ENCODE measurements around the gene KCNN2. TPM values are rescaled to one million over a fixed set of nuclear protein-coding genes. Genes with fewer than 3 reads are reported as not detected.

The KCNN2 gene
- total RNA-seq, 1 donor from 2014 or later: 3.4 TPM

DNA sequence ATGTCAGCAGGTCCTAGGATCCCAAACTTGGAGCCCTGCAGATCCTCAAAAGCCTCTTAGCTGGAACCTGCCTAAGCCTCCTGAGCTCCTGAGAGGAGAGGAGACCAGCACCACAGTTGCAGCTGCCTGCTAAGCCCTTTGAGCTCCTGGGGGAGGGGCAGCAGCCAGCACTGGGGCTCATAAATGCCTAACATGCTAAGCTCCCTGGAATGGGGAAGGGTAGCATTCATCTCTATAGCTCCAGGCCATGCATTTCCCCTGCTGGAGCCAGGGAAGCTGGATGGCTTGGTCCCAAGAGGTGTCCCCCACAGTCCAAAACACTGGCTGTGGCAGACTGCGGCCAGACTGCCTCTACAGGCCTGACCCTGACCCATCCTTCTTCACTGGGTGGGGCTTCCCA lies 182.7 kb downstream of the KCNN2 start:
- no peak overlapping the region for H3K27ac ChIP-seq
- intact Hi-C loops (cut with DNase I): no loop called here
- TF ChIP-seq, protein P1, sequence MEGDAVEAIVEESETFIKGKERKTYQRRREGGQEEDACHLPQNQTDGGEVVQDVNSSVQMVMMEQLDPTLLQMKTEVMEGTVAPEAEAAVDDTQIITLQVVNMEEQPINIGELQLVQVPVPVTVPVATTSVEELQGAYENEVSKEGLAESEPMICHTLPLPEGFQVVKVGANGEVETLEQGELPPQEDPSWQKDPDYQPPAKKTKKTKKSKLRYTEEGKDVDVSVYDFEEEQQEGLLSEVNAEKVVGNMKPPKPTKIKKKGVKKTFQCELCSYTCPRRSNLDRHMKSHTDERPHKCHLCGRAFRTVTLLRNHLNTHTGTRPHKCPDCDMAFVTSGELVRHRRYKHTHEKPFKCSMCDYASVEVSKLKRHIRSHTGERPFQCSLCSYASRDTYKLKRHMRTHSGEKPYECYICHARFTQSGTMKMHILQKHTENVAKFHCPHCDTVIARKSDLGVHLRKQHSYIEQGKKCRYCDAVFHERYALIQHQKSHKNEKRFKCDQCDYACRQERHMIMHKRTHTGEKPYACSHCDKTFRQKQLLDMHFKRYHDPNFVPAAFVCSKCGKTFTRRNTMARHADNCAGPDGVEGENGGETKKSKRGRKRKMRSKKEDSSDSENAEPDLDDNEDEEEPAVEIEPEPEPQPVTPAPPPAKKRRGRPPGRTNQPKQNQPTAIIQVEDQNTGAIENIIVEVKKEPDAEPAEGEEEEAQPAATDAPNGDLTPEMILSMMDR (IDR thresholded peaks at IDR 0.05): no peak
- TF ChIP-seq POLR2AphosphoS5 (IDR thresholded peaks at IDR 0.05; ENCODE audit: insufficient read depth in 1 of 2, low read depth in 1 of 2) (no peak), POLR2A (IDR thresholded peaks at IDR 0.05) (no peak)
- H3K36me3 ChIP-seq: no peaks in the 10 kb centered on the region
- H3K4me3 ChIP-seq: no peak overlapping the region
- no peak for DNase-seq (ENCODE audit: extremely low spot score in 2 of 2)
- H3K4me1 ChIP-seq: no peaks in the 10 kb centered on the region
- H3K27me3 ChIP-seq: no peaks in the 10 kb centered on the region
- H3K9me3 ChIP-seq: no peaks in the 10 kb centered on the region

Measured in vagina (tissue), 2 donors.